Stimulated activated CD8-positive, alpha-beta memory T cell treated with anti-CD3 and anti-CD28 coated beads, Interleukin-4, amount 100 ng/mL, for 4 hours (primary cell): ENCODE data around the gene MEN1.
"Not testable (repeated sequence)": the region's sequence is repeated elsewhere in the genome, so short reads cannot be mapped to it uniquely, and the experiment has no call there.

ENCODE experiments used
- DNase-seq, 2 donors: peaks; one replicate each; pipeline ENCODE4 v3.0.0-alpha.2; 2020; ENCODE audit warnings: low read depth in 2 of 2, low spot score in 1 of 2

Gene MEN1

GRCh38 chr11:64846998-64847666 lies 36.8 kb upstream of the MEN1 start:
- DNase-seq = peak; percentile 80 to 90

GRCh38 chr11:64845776-64846129 lies 35.4 kb upstream of the MEN1 start:
- DNase-seq = not testable (repeated sequence)

DNA sequence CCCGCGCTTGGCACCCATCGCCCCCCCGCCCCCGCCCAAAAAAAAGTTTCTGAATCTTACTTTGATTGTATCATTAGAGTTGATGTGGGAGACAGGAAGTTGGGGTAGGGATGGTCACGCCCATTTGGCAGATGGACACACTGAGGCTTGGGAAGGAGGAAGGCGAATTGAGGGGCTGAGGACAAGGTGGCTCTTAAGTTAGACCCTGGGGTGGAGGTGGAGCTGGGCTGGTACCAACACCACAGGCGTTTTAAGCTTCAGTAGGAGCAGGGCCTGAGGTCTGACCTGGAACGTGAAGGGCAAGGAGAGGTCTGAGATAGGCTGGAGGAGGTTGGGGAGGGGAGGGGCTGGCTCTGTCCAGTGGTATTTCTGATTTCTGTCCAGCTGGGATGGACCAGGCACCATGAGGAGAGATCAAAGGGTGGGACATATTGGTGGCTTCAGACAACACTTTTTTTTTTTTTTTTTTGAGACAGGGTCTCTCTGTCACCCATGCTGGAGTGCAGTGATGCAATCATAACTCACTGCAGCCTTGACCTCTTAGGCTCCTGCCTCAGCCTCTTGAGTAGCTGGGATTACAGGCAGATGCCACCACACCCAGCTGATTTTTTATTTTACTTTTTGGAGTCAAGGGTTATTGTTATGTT lies 34.9 kb upstream of the MEN1 start:
- DNase-seq = no peak

- no peak for DNase-seq
Observed at GRCh38 chr11:64844330-64845128, 34.2 kb upstream of the MEN1 start, which contains the start of gene CDC42BPG. Gene CDC42BPG, minus strand, starts transcription at chr11:64844653. Its CDS starts 84 bp downstream, at chr11:64844569.

DNA sequence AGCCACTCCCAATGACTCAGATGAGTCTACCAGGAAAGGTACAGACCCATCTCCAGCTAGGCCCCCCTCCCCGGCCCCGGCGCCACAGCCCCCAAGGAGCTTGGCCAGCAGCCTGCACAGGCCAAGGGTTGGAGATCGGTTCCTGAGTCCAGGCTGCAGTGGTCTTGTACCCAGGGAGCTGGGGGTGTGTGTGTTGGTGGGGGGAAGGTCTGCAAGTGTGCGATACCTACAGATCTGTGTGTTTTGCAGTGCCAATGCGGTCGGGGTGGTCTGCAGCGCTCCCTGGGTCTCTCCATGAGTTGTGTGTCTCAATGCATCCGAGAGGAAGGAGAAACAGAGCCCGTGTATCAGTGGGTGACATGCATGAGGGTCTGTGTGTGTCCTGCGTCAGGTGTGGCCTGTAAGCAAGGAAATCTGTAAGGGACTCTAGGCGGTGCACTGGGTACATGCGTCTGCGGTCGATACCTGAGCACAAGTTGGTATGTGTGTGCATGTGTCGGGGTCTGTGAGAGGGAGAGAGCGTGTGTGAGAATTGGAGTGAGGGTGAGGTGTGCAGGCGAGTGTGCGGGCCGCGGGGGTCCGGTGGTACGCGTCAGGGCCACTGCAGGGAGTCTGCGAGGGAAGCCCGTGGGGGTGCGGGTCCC lies 33.5 kb upstream of the MEN1 start:
- DNase-seq = no peak

DNA sequence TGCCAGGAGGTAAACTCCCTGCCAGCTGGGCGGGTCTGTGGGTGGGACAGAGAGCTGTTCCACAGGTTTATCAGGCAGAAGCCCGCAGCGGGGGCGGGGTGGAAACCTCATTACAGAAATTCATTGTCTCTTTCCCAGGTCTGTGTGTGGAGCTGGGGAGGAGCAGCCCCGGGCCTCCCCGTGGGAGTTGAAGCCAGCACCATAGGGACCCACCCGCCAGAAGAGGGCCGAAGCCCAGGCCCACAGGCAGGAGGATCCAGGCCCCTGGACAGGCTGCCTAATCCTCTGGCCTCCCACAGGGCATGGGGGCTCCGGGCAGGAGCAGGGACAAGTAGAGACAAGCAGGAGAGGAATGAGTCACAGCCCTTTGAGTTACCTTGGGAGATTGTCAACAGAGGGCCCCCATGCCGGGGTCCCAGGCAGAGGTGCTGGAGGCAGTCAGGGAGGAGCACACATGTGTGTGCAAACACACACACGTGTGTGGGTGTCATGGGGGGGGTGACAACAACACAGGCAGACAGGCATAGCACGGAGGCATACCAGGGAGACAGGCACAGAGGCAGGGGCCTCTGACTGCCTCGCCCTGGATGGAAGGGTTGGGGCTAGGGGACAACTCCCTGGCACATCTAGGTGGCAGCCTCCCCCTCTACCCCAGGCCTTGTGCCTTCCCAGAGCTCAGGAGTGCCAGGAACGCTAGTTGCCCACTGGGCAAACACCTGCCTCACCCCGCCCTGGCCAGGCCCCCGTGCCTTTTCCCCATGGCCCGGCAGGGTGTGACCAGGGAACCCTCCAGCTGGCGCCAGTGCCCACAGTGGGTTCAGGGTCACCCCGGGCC lies 32.7 kb upstream of the MEN1 start:
- DNase-seq = no peak

GRCh38 chr11:64842366-64842759 lies 32.0 kb upstream of the MEN1 start:
- DNase-seq = no peak

GRCh38 chr11:64841592-64842365 lies 31.4 kb upstream of the MEN1 start:
- DNase-seq = no peak

GRCh38 chr11:64839887-64840782 lies 29.8 kb upstream of the MEN1 start:
- no peak for DNase-seq

GRCh38 chr11:64839335-64839734 lies 29.0 kb upstream of the MEN1 start:
- no peak for DNase-seq

GRCh38 chr11:64838600-64839334 lies 28.4 kb upstream of the MEN1 start:
- DNase-seq = no peak

- DNase-seq = no peak
Observed at GRCh38 chr11:64837887-64838351, 27.6 kb upstream of the MEN1 start.

- DNase-seq = no peak
Observed at GRCh38 chr11:64836448-64837072, 26.2 kb upstream of the MEN1 start.

GRCh38 chr11:64835616-64836447 lies 25.5 kb upstream of the MEN1 start:
- no peak for DNase-seq

GRCh38 chr11:64834723-64835615 lies 24.6 kb upstream of the MEN1 start:
- DNase-seq = no peak
